HepG2 (cell line): ENCODE results near the gene FYB2. TPM values are rescaled to one million over a fixed set of nuclear protein-coding genes. Genes with fewer than 3 reads are reported as not detected.

Experiments used
- ARHGAP35 ChIP-seq: sonication (generic); formaldehyde crosslinking; IDR thresholded peaks from 2 replicates; pipeline ENCODE4 v1.9.0; 2022; ENCODE audit warnings: mild to moderate bottlenecking, inconsistent platforms, moderate library complexity, missing genetic modification reagents, borderline replicate concordance
- CEBPG ChIP-seq: IDR thresholded peaks from 2 replicates; pipeline ENCODE4 v1.6.1; 2016
- ELF4 ChIP-seq: sonication (generic); formaldehyde crosslinking; IDR thresholded peaks from 2 replicates; pipeline ENCODE4 v1.5.0; 2020; ENCODE audit warnings: missing genetic modification reagents, mild to moderate bottlenecking, moderate library complexity, borderline replicate concordance
- HDAC2 ChIP-seq: sonication (generic); formaldehyde crosslinking; IDR thresholded peaks from 2 replicates; pipeline ENCODE4 v1.4.0; 2020; ENCODE audit warnings: missing genetic modification reagents
- HNF1B ChIP-seq: sonication (generic); formaldehyde crosslinking; IDR thresholded peaks from 2 replicates; pipeline ENCODE4 v1.5.1; 2020; ENCODE audit warnings: mild to moderate bottlenecking, moderate library complexity, missing genetic modification reagents
- KAT8 ChIP-seq: IDR thresholded peaks from 2 replicates; pipeline ENCODE4 v1.6.1; 2016; ENCODE audit warnings: missing genetic modification reagents, missing compliant biosample characterization
- KLF9 ChIP-seq: IDR thresholded peaks from 2 replicates; pipeline ENCODE4 v1.6.1; 2016; ENCODE audit warnings: low read depth
- KMT2B ChIP-seq: IDR thresholded peaks from 2 replicates; pipeline ENCODE4 v1.6.1; 2016; ENCODE audit warnings: missing genetic modification reagents, missing compliant biosample characterization
- MEF2D ChIP-seq: sonication (generic); formaldehyde crosslinking; IDR thresholded peaks from 2 replicates; pipeline ENCODE4 v1.5.1; 2020; ENCODE audit warnings: mild to moderate bottlenecking, missing genetic modification reagents
- NKX3-1 ChIP-seq: sonication (generic); formaldehyde crosslinking; IDR thresholded peaks from 2 replicates; pipeline ENCODE4 v1.5.0; 2020; ENCODE audit warnings: missing genetic modification reagents
- ONECUT2 ChIP-seq: sonication (generic); formaldehyde crosslinking; IDR thresholded peaks from 2 replicates; pipeline ENCODE4 v1.4.0; 2020; ENCODE audit warnings: missing genetic modification reagents
- PHF8 ChIP-seq: sonication (generic); formaldehyde crosslinking; IDR thresholded peaks from 2 replicates; pipeline ENCODE4 v1.5.0; 2020; ENCODE audit warnings: missing genetic modification reagents
- SIN3B ChIP-seq: fragments of 150-350 bp; IDR thresholded peaks from 2 replicates; pipeline ENCODE4 v1.6.1; 2014; ENCODE audit warnings: low read length
- SKI ChIP-seq: fragments of 450-650 bp; IDR thresholded peaks from one replicate; pipeline ENCODE4 v1.6.1; 2018; ENCODE audit warnings: mild to moderate bottlenecking; ENCODE audit not compliant: partially characterized antibody
- SMC3 ChIP-seq: IDR thresholded peaks from 2 replicates; pipeline ENCODE4 v1.6.1; 2011; ENCODE audit warnings: low read length, improper control_type of control experiment
- TBX3 ChIP-seq: fragments of 450-650 bp; IDR thresholded peaks from 2 replicates; pipeline ENCODE4 v1.6.1; 2017; ENCODE audit warnings: antibody characterized with exemption, mild to moderate bottlenecking, inconsistent platforms, borderline replicate concordance
- THAP7 ChIP-seq: sonication (generic); formaldehyde crosslinking; IDR thresholded peaks from 2 replicates; pipeline ENCODE4 v1.8.1; 2023; ENCODE audit warnings: mild to moderate bottlenecking, missing genetic modification reagents
- THAP8 ChIP-seq: sonication (generic); formaldehyde crosslinking; IDR thresholded peaks from 2 replicates; pipeline ENCODE4 v1.5.1; 2020; ENCODE audit warnings: missing genetic modification reagents, mild to moderate bottlenecking, borderline replicate concordance
- ZNF138 ChIP-seq: sonication (generic); formaldehyde crosslinking; IDR thresholded peaks from 2 replicates; pipeline ENCODE4 v1.5.0; 2020; ENCODE audit warnings: mild to moderate bottlenecking, low read depth, missing genetic modification reagents
- ZNF260 ChIP-seq: sonication (generic); formaldehyde crosslinking; IDR thresholded peaks from 2 replicates; pipeline ENCODE4 v1.4.0; 2020; ENCODE audit warnings: missing genetic modification reagents, low read depth, mild to moderate bottlenecking, borderline replicate concordance
- ZNF282 ChIP-seq: fragments of 450-650 bp; IDR thresholded peaks from 2 replicates; pipeline ENCODE4 v1.6.1; 2018; ENCODE audit not compliant: partially characterized antibody
- ZNF296 ChIP-seq: sonication (generic); formaldehyde crosslinking; conservative IDR thresholded peaks from 2 replicates; pipeline ENCODE4 v1.5.0; 2020; ENCODE audit warnings: mild to moderate bottlenecking, missing genetic modification reagents
- ZNF331 ChIP-seq: sonication (generic); formaldehyde crosslinking; IDR thresholded peaks from 2 replicates; pipeline ENCODE4 v1.4.0; 2020; ENCODE audit warnings: missing genetic modification reagents
- ZNF670 ChIP-seq: sonication (generic); formaldehyde crosslinking; IDR thresholded peaks from 2 replicates; pipeline ENCODE4 v1.8.0; 2022; ENCODE audit warnings: mild to moderate bottlenecking, missing genetic modification reagents, borderline replicate concordance
- ZNF792 ChIP-seq: IDR thresholded peaks from 2 replicates; pipeline ENCODE4 v1.6.1; 2016
- ZNF841 ChIP-seq: sonication (generic); formaldehyde crosslinking; IDR thresholded peaks from 2 replicates; pipeline ENCODE4 v1.8.1; 2023; ENCODE audit warnings: missing genetic modification reagents, borderline replicate concordance
- polyA plus RNA-seq, 8 experiments: library from polyadenylated mRNA; depleted of rRNA in 3 of 8; stranded (reverse) in 7 of 8; unstranded in 1 of 8; fragments of >200 nt; fragmentation: Illumina TruSeq in 4 of 8; extraction: Trizol in 4 of 8; gene quantifications; 2 replicates each; pipeline versions ENCODE4 v1.2.1 to v1.2.3, GENCODE V29; 2011 to 2016; ENCODE audit warnings: low read depth in 4 of 8, missing spikeins in 1 of 8, mixed read lengths in 1 of 8; ENCODE audit not compliant: insufficient read depth in 1 of 8
- total RNA-seq, 5 experiments: library from RNA; depleted of rRNA; stranded (reverse); fragments of >200 nt; fragmentation: Illumina TruSeq; extraction: Trizol; gene quantifications; 2 replicates each; pipeline ENCODE4 v1.2.3, GENCODE V29; 2016; ENCODE audit warnings: low read depth in 1 of 5
- TF ChIP-seq, protein P1 (sequence below): sonication (generic); formaldehyde crosslinking; conservative IDR thresholded peaks from 2 replicates; pipeline ENCODE4 v1.8.0; 2022; ENCODE audit warnings: low read depth, missing genetic modification reagents
- TF ChIP-seq, protein P2 (sequence below): sonication (generic); formaldehyde crosslinking; conservative IDR thresholded peaks from 2 replicates; pipeline ENCODE4 v1.4.0; 2020; ENCODE audit warnings: missing genetic modification reagents

FYB2 gene
- total and polyA plus RNA-seq, 2 of the 13 experiments (the other 11 are each of a cell fraction or from before 2014, with no cell fraction given), result 1.2 to 2.7 TPM

DNA sequence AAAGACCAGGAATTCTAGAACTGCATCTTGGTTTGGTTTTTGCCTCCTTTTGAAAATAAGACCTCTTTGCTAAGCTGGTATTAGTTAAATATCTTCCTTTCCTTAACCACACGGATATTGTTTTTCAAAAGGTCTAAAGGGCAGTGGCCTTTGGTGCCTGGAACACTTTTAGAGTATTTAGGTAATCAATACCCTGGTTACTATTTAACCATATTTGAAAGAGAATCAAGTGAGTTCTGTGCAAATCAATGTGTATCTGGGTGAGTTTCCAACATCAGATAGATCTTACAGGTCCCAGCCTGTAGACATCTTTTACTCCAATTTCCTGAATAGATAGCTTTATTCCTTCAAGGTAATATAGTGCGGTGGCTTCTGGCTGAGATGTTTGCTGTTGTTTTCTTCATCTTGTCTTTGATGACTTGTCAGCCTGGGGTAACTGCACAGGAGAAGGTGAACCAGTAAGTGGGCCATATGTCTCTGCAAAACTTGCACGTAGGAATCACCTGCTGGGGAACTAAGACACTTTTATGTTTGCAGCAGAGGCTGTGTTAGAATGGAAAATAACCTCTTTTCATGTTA, 35.4 kb upstream of the FYB2 start, which contains the start of gene C8A (continued):
- TF ChIP-seq, protein P1, sequence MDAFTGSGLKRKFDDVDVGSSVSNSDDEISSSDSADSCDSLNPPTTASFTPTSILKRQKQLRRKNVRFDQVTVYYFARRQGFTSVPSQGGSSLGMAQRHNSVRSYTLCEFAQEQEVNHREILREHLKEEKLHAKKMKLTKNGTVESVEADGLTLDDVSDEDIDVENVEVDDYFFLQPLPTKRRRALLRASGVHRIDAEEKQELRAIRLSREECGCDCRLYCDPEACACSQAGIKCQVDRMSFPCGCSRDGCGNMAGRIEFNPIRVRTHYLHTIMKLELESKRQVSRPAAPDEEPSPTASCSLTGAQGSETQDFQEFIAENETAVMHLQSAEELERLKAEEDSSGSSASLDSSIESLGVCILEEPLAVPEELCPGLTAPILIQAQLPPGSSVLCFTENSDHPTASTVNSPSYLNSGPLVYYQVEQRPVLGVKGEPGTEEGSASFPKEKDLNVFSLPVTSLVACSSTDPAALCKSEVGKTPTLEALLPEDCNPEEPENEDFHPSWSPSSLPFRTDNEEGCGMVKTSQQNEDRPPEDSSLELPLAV, result no peak
- TF ChIP-seq ONECUT2 (CRISPR knock-in tag), result peak; percentile 95
- TF ChIP-seq ZNF296 (CRISPR knock-in tag), result no peak
- TF ChIP-seq HNF1B (CRISPR knock-in tag), result peak; percentile 91
- no peak for TF ChIP-seq ELF4
- no peak for TF ChIP-seq PHF8 (CRISPR knock-in tag)
- TF ChIP-seq NKX3-1 (CRISPR knock-in tag), result no peak
- TF ChIP-seq TBX3, result peak; percentile 56; the same call in 1 of the 2 replicates
- TF ChIP-seq THAP8 (CRISPR knock-in tag), result no peak
- TF ChIP-seq ZNF260 (CRISPR knock-in tag), result no peak
- TF ChIP-seq ZNF282, result no peak
- peak; percentile 89 for TF ChIP-seq HDAC2 (CRISPR knock-in tag)
- TF ChIP-seq, protein P2, sequence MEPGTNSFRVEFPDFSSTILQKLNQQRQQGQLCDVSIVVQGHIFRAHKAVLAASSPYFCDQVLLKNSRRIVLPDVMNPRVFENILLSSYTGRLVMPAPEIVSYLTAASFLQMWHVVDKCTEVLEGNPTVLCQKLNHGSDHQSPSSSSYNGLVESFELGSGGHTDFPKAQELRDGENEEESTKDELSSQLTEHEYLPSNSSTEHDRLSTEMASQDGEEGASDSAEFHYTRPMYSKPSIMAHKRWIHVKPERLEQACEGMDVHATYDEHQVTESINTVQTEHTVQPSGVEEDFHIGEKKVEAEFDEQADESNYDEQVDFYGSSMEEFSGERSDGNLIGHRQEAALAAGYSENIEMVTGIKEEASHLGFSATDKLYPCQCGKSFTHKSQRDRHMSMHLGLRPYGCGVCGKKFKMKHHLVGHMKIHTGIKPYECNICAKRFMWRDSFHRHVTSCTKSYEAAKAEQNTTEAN (CRISPR knock-in tag), result peak; percentile 75; the same call in 1 of the 2 replicates
- no peak for TF ChIP-seq THAP7 (CRISPR knock-in tag)
- no peak for TF ChIP-seq ZNF841 (CRISPR knock-in tag)
- peak; percentile 45; the same call in 1 of the 2 replicates for TF ChIP-seq MEF2D (CRISPR knock-in tag)
- peak; percentile 11 for TF ChIP-seq SKI
- peak; percentile 65 for TF ChIP-seq KAT8
- TF ChIP-seq SIN3B, result no peak
- no peak for TF ChIP-seq ZNF138 (CRISPR knock-in tag)
- no peak for TF ChIP-seq KMT2B (CRISPR knock-in tag)
- no peak for TF ChIP-seq ZNF792 (CRISPR knock-in tag)
- peak; percentile 62 for TF ChIP-seq ZNF331 (CRISPR knock-in tag)
- TF ChIP-seq CEBPG (CRISPR knock-in tag), result no peak
- 0 out of 2 replicates have a peak, but pooled peaks have one; percentile 2 for TF ChIP-seq SMC3
- TF ChIP-seq ARHGAP35, result no peak
- TF ChIP-seq KLF9 (CRISPR knock-in tag), result no peak
- no peak for TF ChIP-seq ZNF670 (CRISPR knock-in tag)
